ENCODE measurements around the gene CRYGN.

GRCh38 chr7:151389096-151389767, 50.7 kb downstream of the CRYGN start:
- TF ChIP-seq POLR2AphosphoS5 (IDR thresholded peaks at IDR 0.05; ENCODE audit: low read depth, low read length) (no peak), TAF1 (IDR thresholded peaks at IDR 0.05; ENCODE audit: borderline replicate concordance, insufficient read depth, low read length) (no peak)
